CD14-positive monocyte (primary cell): ENCODE measurements around the gene SLC25A33. TPM values are rescaled to one million over a fixed set of nuclear protein-coding genes. Genes with fewer than 3 reads are reported as not detected.

Experiments
- DNase-seq, 3 donors: peaks; one replicate each; pipeline ENCODE4 v3.0.0-alpha.2; 2011 to 2022
- H2AFZ ChIP-seq: 2 replicates; pipeline ENCODE4 v1.6.0; 2012; ENCODE audit warnings: mild to moderate bottlenecking, low read depth, low read length, inconsistent platforms; ENCODE audit not compliant: insufficient read depth, poor library complexity, severe bottlenecking
- H3K27ac ChIP-seq, 2 donors: 1 replicate in 1 of 2; 2 replicates in 1 of 2; pipeline ENCODE4 v1.5.1; 2012 to 2013; ENCODE audit warnings: low read length in 2 of 2, control low read depth in 1 of 2, inconsistent platforms in 1 of 2, low read depth in 1 of 2, mild to moderate bottlenecking in 1 of 2
- H3K27me3 ChIP-seq, 2 donors: one replicate each; pipeline versions ENCODE4 v1.6.0 to v1.6.1; 2011 to 2013; ENCODE audit warnings: low read length in 2 of 2; ENCODE audit not compliant: control insufficient read depth in 2 of 2, insufficient read depth in 2 of 2
- H3K36me3 ChIP-seq, 2 donors: replicated peaks in 1 of 2; 1 replicate in 1 of 2; 2 replicates in 1 of 2; pipeline versions ENCODE4 v1.5.1 to v1.6.1; 2012 to 2013; ENCODE audit warnings: low read length in 2 of 2, control low read depth in 1 of 2, inconsistent platforms in 1 of 2, mild to moderate bottlenecking in 1 of 2; ENCODE audit not compliant: insufficient read depth in 2 of 2, control insufficient read depth in 1 of 2
- H3K4me1 ChIP-seq, 2 donors: 1 replicate in 1 of 2; 2 replicates in 1 of 2; pipeline versions ENCODE4 v1.5.1 to v1.6.1; 2012 to 2013; ENCODE audit warnings: low read length in 2 of 2, control low read depth in 1 of 2, inconsistent platforms in 1 of 2, mild to moderate bottlenecking in 1 of 2, moderate library complexity in 1 of 2; ENCODE audit not compliant: insufficient read depth in 2 of 2, control insufficient read depth in 1 of 2
- H3K4me2 ChIP-seq: replicated peaks from 2 replicates; pipeline ENCODE3; 2012; ENCODE audit warnings: low read length, moderate library complexity, mild to moderate bottlenecking; ENCODE audit not compliant: poor library complexity, severe bottlenecking; ENCODE audit errors: extremely low read depth
- H3K4me3 ChIP-seq, 3 experiments: fragments of 200-600 bp in 1 of 3; sonication (generic) in 1 of 3; replicated peaks in 1 of 3; 1 replicate in 2 of 3; 2 replicates in 1 of 3; pipeline ENCODE4 v1.5.1; 2011 to 2013; ENCODE audit warnings: low read length in 3 of 3, mild to moderate bottlenecking in 3 of 3, control low read depth in 2 of 3, low read depth in 2 of 3, inconsistent platforms in 1 of 3, moderate library complexity in 1 of 3
- H3K79me2 ChIP-seq: 2 replicates; pipeline ENCODE4 v1.6.0; 2012; ENCODE audit warnings: mild to moderate bottlenecking, control low read depth, inconsistent platforms, low read length, moderate library complexity; ENCODE audit not compliant: insufficient read depth
- H3K9ac ChIP-seq: 2 replicates; pipeline ENCODE4 v1.6.0; 2017; ENCODE audit warnings: low read length, mild to moderate bottlenecking; ENCODE audit not compliant: insufficient read depth, poor library complexity, severe bottlenecking
- H3K9me3 ChIP-seq, 2 donors: replicated peaks in 1 of 2; 1 replicate in 1 of 2; 2 replicates in 1 of 2; pipeline versions ENCODE4 v1.5.1 to v1.6.1; 2012 to 2013; ENCODE audit warnings: low read length in 2 of 2, control low read depth in 1 of 2; ENCODE audit not compliant: control insufficient read depth in 1 of 2, insufficient read depth in 1 of 2
- H4K20me1 ChIP-seq: 2 replicates; pipeline ENCODE4 v1.6.0; 2012; ENCODE audit warnings: mild to moderate bottlenecking, low read length, control low read depth, moderate library complexity; ENCODE audit not compliant: insufficient read depth
- H3K27ac Mint-ChIP-seq, 7 donors: one replicate each; pipeline ENCODE4 v1.8.0; 2020; ENCODE audit warnings: mild to moderate bottlenecking in 7 of 7, mixed read lengths in 7 of 7, moderate library complexity in 6 of 7, inconsistent platforms in 2 of 7
- H3K27me3 Mint-ChIP-seq, 3 donors: one replicate each; pipeline ENCODE4 v1.8.0; 2021 to 2022; ENCODE audit warnings: low read depth in 3 of 3, mild to moderate bottlenecking in 3 of 3, mixed read lengths in 3 of 3, moderate library complexity in 3 of 3, inconsistent platforms in 1 of 3
- H3K36me3 Mint-ChIP-seq, 2 donors: one replicate each; pipeline ENCODE4 v1.8.0; 2020; ENCODE audit warnings: mixed read lengths in 2 of 2, inconsistent platforms in 1 of 2, mild to moderate bottlenecking in 1 of 2
- H3K4me1 Mint-ChIP-seq: one replicate; pipeline ENCODE4 v1.8.0; 2020; ENCODE audit warnings: mild to moderate bottlenecking, mixed read lengths
- H3K4me3 Mint-ChIP-seq, 2 donors: one replicate each; pipeline ENCODE4 v1.8.0; 2020; ENCODE audit warnings: mild to moderate bottlenecking in 2 of 2, mixed read lengths in 2 of 2, moderate library complexity in 1 of 2
- H3K9me3 Mint-ChIP-seq, 7 donors: one replicate each; pipeline ENCODE4 v1.8.0; 2020 to 2022; ENCODE audit warnings: mixed read lengths in 7 of 7, mild to moderate bottlenecking in 6 of 7, moderate library complexity in 6 of 7, inconsistent platforms in 2 of 7
- WGBS: methylation state at CpG from one replicate; pipeline ENCODE4 v1.1.5; 2013; ENCODE audit warnings: missing lambda C conversion rate; ENCODE audit not compliant: insufficient coverage; 5-methylcytosine and 5-hydroxymethylcytosine counted together
- intact Hi-C, 2 donors: fragments of 100-400 bp; cut with micrococcal nuclease; formaldehyde crosslinking; loops; one replicate each; pipeline versions ENCODE4 v1.15.0 to v1.15.1; 2023
- polyA plus RNA-seq, 3 donors: library from polyadenylated mRNA; depleted of rRNA in 1 of 3; unstranded in 2 of 3; stranded (reverse) in 1 of 3; fragments of 300-500 nt in 2 of 3; fragments of >200 nt in 1 of 3; fragmentation: Illumina TruSeq in 2 of 3; gene quantifications; 1 replicate in 2 of 3; 2 replicates in 1 of 3; pipeline ENCODE4 v1.2.3, GENCODE V29; 2012 to 2021
- TF ChIP-seq, protein P1 (sequence below): fragments of 200-600 bp; IDR thresholded peaks from one replicate; pipeline ENCODE4 v1.8.0; 2022; ENCODE audit warnings: antibody characterized with exemption, mild to moderate bottlenecking

Gene SLC25A33
- polyA plus RNA-seq, 3 donors, result 2.3 to 6.4 (median 4.4) TPM

DNA sequence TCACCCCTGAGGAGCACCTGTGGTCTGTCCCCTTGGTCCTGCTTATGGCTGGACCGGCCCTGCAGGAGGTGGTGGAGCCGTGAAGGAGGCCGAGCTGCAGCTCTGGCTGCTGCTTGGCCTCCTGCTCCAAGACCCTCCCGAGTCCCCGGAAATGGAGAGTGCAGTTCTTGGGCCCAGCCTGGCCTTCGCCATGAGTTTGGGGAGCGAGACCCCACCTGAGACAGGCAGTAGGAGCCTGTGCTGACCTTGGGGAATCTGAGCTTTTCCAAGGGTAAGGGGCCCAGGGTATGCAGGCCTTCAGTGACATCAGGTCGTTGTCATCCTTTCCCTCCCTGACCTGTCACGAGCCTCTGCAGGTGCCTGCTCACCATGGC lies 63.5 kb downstream of the SLC25A33 start:
- H3K79me2 ChIP-seq, result no peaks in the 10 kb centered on the region
- no peak overlapping the region for H3K27ac Mint-ChIP-seq
- no peaks in the 10 kb centered on the region for H3K4me1 Mint-ChIP-seq
- peaks cover 32 to 64% of the 10 kb centered on the region in 2 donors for H3K36me3 ChIP-seq
- peaks cover 23 to 63% of the 10 kb centered on the region in 2 donors for H3K36me3 Mint-ChIP-seq
- DNase-seq, result no peak
- no peak overlapping the region for H3K4me2 ChIP-seq
- H3K9me3 Mint-ChIP-seq, result no peaks in the 10 kb centered on the region
- TF ChIP-seq, protein P1, sequence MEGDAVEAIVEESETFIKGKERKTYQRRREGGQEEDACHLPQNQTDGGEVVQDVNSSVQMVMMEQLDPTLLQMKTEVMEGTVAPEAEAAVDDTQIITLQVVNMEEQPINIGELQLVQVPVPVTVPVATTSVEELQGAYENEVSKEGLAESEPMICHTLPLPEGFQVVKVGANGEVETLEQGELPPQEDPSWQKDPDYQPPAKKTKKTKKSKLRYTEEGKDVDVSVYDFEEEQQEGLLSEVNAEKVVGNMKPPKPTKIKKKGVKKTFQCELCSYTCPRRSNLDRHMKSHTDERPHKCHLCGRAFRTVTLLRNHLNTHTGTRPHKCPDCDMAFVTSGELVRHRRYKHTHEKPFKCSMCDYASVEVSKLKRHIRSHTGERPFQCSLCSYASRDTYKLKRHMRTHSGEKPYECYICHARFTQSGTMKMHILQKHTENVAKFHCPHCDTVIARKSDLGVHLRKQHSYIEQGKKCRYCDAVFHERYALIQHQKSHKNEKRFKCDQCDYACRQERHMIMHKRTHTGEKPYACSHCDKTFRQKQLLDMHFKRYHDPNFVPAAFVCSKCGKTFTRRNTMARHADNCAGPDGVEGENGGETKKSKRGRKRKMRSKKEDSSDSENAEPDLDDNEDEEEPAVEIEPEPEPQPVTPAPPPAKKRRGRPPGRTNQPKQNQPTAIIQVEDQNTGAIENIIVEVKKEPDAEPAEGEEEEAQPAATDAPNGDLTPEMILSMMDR, result no peak
- H3K9me3 ChIP-seq, result no peaks in the 10 kb centered on the region
- no peaks in the 10 kb centered on the region for H4K20me1 ChIP-seq
- no peaks in the 10 kb centered on the region for H3K4me1 ChIP-seq
- H3K27me3 ChIP-seq, result no peaks in the 10 kb centered on the region
- H3K4me3 ChIP-seq, result no peak overlapping the region
- H3K27ac ChIP-seq, result no peak overlapping the region
- no peak overlapping the region for H3K4me3 Mint-ChIP-seq
- no peak overlapping the region for H3K9ac ChIP-seq
- H3K27me3 Mint-ChIP-seq, result peaks cover 0 to 2% (median 0%) of the 10 kb centered on the region in 3 donors
- intact Hi-C loops, result no loop called here
- H2AFZ ChIP-seq, result no peak overlapping the region
- WGBS, result 100% methylated on average over 8 of the region's 9 CpGs

DNA sequence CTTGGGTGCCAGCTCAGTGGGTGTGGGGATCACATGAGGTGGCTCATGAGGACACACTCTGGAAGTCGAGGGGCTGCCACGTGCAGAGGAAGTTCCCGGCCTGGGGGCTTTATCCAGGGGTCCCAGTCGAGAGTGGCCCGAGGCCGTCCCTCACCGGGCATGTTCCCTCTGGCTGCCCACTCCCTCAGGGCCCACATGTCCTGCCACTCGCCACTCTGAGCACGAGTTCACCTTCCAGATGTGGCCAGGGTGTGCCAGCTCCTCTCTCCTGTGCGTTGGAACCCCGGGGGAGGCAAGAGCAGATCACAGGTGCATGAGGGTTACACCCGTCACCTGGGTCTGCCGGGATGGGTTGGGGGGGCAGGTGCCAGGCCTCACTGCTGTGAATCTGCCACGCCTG lies 64.0 kb downstream of the SLC25A33 start:
- no peak overlapping the region for H3K27ac ChIP-seq
- no peaks in the 10 kb centered on the region for H3K4me1 ChIP-seq
- WGBS, result 97% methylated on average over 11 of the region's 14 CpGs
- no peaks in the 10 kb centered on the region for H3K27me3 ChIP-seq
- no peak overlapping the region for H2AFZ ChIP-seq
- Mint-ChIP-seq H3K36me3 (peaks cover 18 to 62% of the 10 kb centered on the region in 2 donors), H3K4me1 (no peaks in the 10 kb centered on the region), H3K4me3 (no peak overlapping the region), H3K27me3 (peaks cover 0 to 2% (median 0%) of the 10 kb centered on the region in 3 donors), H3K27ac (peak overlapping the region in 1 of 7 donors; percentile 27), H3K9me3 (no peaks in the 10 kb centered on the region)
- no peak overlapping the region for H3K9ac ChIP-seq
- peaks cover 32 to 60% of the 10 kb centered on the region in 2 donors for H3K36me3 ChIP-seq
- no peak overlapping the region for H3K4me2 ChIP-seq
- no peaks in the 10 kb centered on the region for H3K9me3 ChIP-seq
- TF ChIP-seq, protein P1, result no peak
- no peak overlapping the region for H3K4me3 ChIP-seq
- no peaks in the 10 kb centered on the region for H3K79me2 ChIP-seq
- intact Hi-C loops, result no loop called here
- no peaks in the 10 kb centered on the region for H4K20me1 ChIP-seq
- no peak for DNase-seq
